Fibroblast of villous mesenchyme (primary cell): Measurements from ENCODE around the gene LIPC. TPM values are rescaled to one million over a fixed set of nuclear protein-coding genes. Genes with fewer than 3 reads are reported as not detected.
A peak's percentile ranks its signal among the peaks of the same experiment; 100 is the strongest.

Source experiments
- DNase-seq: peaks from one replicate; pipeline ENCODE4 v3.0.0-alpha.2; 2010; ENCODE audit warnings: low read depth
- H3K4me3 ChIP-seq: 2 replicates; pipeline ENCODE4 v1.5.1; 2011; ENCODE audit warnings: low read depth, mild to moderate bottlenecking, low read length
- CTCF ChIP-seq: IDR thresholded peaks from 2 replicates; pipeline ENCODE4 v1.5.1; 2012; ENCODE audit warnings: low read depth, mild to moderate bottlenecking, low read length; ENCODE audit not compliant: insufficient read depth
- total RNA-seq: library from RNA; depleted of rRNA; stranded (reverse); fragments of >200 nt; gene quantifications from 2 replicates; pipeline ENCODE4 v1.2.3, GENCODE V29; 2012

LIPC gene
- total RNA-seq, 1 donor = 0.86 TPM

- H3K4me3 ChIP-seq = no peak overlapping the region
- DNase-seq = no peak
- TF ChIP-seq CTCF = no peak
Measured at GRCh38 chr15:58548308-58549012, 116.7 kb downstream of the LIPC start.

GRCh38 chr15:58549013-58549784 lies 117.4 kb downstream of the LIPC start:
- no peak for TF ChIP-seq CTCF
- peak; percentile 97 for DNase-seq
- H3K4me3 ChIP-seq = no peak overlapping the region

GRCh38 chr15:58549785-58550074 lies 117.9 kb downstream of the LIPC start:
- no peak for DNase-seq
- no peak overlapping the region for H3K4me3 ChIP-seq
- TF ChIP-seq CTCF = no peak

- TF ChIP-seq CTCF = no peak
- no peak for DNase-seq
- H3K4me3 ChIP-seq = no peak overlapping the region
Measured at GRCh38 chr15:58551084-58551763, 119.4 kb downstream of the LIPC start.

- peak; percentile 98 for DNase-seq
- peak overlapping the region; percentile 36 for H3K4me3 ChIP-seq
- TF ChIP-seq CTCF = no peak
Measured at GRCh38 chr15:58551764-58552504, 120.1 kb downstream of the LIPC start.

- DNase-seq = peak; percentile 28
Measured at GRCh38 chr15:58552505-58553364, 120.9 kb downstream of the LIPC start.

More at GRCh38 chr15:58552505-58553364, 120.9 kb downstream of the LIPC start:
- TF ChIP-seq CTCF = no peak
- H3K4me3 ChIP-seq = no peak overlapping the region
